Mesendoderm (in vitro differentiated cells): ENCODE measurements around the gene ZNF792.

ENCODE experiments used
- DNase-seq: peaks from one replicate; pipeline ENCODE4 v3.0.0; 2013
- H2AK5ac ChIP-seq: 2 replicates; pipeline ENCODE4 v1.6.1; 2013; ENCODE audit warnings: low read length, inconsistent platforms
- H2BK120ac ChIP-seq: 2 replicates; pipeline ENCODE4 v1.6.1; 2013; ENCODE audit warnings: low read depth, mild to moderate bottlenecking, low read length, moderate library complexity, mixed read lengths
- H2BK15ac ChIP-seq: replicated peaks from 2 replicates; pipeline ENCODE4 v1.6.1; 2013; ENCODE audit warnings: low read depth, mild to moderate bottlenecking, moderate library complexity
- H2BK5ac ChIP-seq: 2 replicates; pipeline ENCODE4 v1.6.1; 2013; ENCODE audit warnings: low read length, inconsistent platforms
- H3K18ac ChIP-seq: 2 replicates; pipeline ENCODE4 v1.6.1; 2013; ENCODE audit warnings: mild to moderate bottlenecking, low read length, mixed read lengths
- H3K23ac ChIP-seq: one replicate; pipeline ENCODE4 v1.6.1; 2013; ENCODE audit warnings: low read length
- H3K27ac ChIP-seq: 2 replicates; pipeline ENCODE4 v1.5.1; 2013; ENCODE audit warnings: low read depth, mild to moderate bottlenecking, inconsistent platforms, low read length, moderate library complexity
- H3K27me3 ChIP-seq: 2 replicates; pipeline ENCODE4 v1.6.1; 2013; ENCODE audit warnings: low read length, control low read depth, mild to moderate bottlenecking, inconsistent platforms; ENCODE audit not compliant: insufficient read depth, poor library complexity
- H3K36me3 ChIP-seq: 2 replicates; pipeline ENCODE4 v1.6.1; 2013; ENCODE audit warnings: low read length, inconsistent platforms; ENCODE audit not compliant: control insufficient read depth, insufficient read depth
- H3K4ac ChIP-seq: one replicate; pipeline ENCODE4 v1.6.1; 2013; ENCODE audit warnings: low read depth, mild to moderate bottlenecking, low read length, moderate library complexity
- H3K4me1 ChIP-seq: 2 replicates; pipeline ENCODE4 v1.6.1; 2013; ENCODE audit warnings: low read depth, low read length, inconsistent platforms; ENCODE audit not compliant: control insufficient read depth
- H3K4me2 ChIP-seq: 2 replicates; pipeline ENCODE4 v1.6.1; 2013; ENCODE audit warnings: low read length
- H3K4me3 ChIP-seq: 2 replicates; pipeline ENCODE4 v1.5.1; 2013; ENCODE audit warnings: mild to moderate bottlenecking, low read length
- H3K56ac ChIP-seq: one replicate; pipeline ENCODE4 v1.6.1; 2013; ENCODE audit warnings: low read length
- H3K79me1 ChIP-seq: 2 replicates; pipeline ENCODE4 v1.6.1; 2013; ENCODE audit warnings: low read length, inconsistent platforms
- H3K79me2 ChIP-seq: 2 replicates; pipeline ENCODE4 v1.6.1; 2013; ENCODE audit warnings: mild to moderate bottlenecking, low read length; ENCODE audit not compliant: control insufficient read depth, insufficient read depth
- H3K9ac ChIP-seq: 2 replicates; pipeline ENCODE4 v1.6.1; 2013; ENCODE audit warnings: low read length, inconsistent platforms
- H4K5ac ChIP-seq: one replicate; pipeline ENCODE4 v1.6.1; 2013; ENCODE audit warnings: low read length
- H4K8ac ChIP-seq: one replicate; pipeline ENCODE4 v1.6.1; 2013; ENCODE audit warnings: low read depth, mild to moderate bottlenecking, control low read depth, low read length, moderate library complexity
- WGBS: extraction: QIAGEN DNeasy Blood & Tissue Kit; methylation state at CpG from one replicate; pipeline ENCODE4 v1.1.7; 2013; ENCODE audit warnings: low lambda C conversion rate, missing lambda C conversion rate; ENCODE audit not compliant: insufficient coverage; ENCODE audit errors: extremely low coverage; 5-methylcytosine and 5-hydroxymethylcytosine counted together

The ZNF792 gene

GRCh38 chr19:34957830-34958751 lies 5.9 kb downstream of the ZNF792 start:
- peaks cover 4% of the 10 kb centered on the region for H3K4me1 ChIP-seq
- H3K36me3 ChIP-seq, result peaks cover 38% of the 10 kb centered on the region
- peaks cover 37% of the 10 kb centered on the region for H3K79me1 ChIP-seq
- no peak overlapping the region for H2AK5ac ChIP-seq
- H3K4ac ChIP-seq, result no peak overlapping the region
- no peak overlapping the region for H3K27ac ChIP-seq
- peaks cover 37% of the 10 kb centered on the region for H3K79me2 ChIP-seq
- DNase-seq, result peak; percentile 58
- H4K5ac ChIP-seq, result no peak overlapping the region
- no peak overlapping the region for H3K23ac ChIP-seq
- no peak overlapping the region for H2BK5ac ChIP-seq
- no peak overlapping the region for H3K9ac ChIP-seq
- no CpG with 5 or more reads among the region's 22 CpGs for WGBS
- H3K4me3 ChIP-seq, result peak overlapping the region; percentile 57
- no peak overlapping the region for H3K56ac ChIP-seq
- no peak overlapping the region for H2BK15ac ChIP-seq
- H3K4me2 ChIP-seq, result no peak overlapping the region
- H3K18ac ChIP-seq, result no peak overlapping the region
- no peaks in the 10 kb centered on the region for H3K27me3 ChIP-seq
- no peak overlapping the region for H4K8ac ChIP-seq
- no peak overlapping the region for H2BK120ac ChIP-seq

DNA sequence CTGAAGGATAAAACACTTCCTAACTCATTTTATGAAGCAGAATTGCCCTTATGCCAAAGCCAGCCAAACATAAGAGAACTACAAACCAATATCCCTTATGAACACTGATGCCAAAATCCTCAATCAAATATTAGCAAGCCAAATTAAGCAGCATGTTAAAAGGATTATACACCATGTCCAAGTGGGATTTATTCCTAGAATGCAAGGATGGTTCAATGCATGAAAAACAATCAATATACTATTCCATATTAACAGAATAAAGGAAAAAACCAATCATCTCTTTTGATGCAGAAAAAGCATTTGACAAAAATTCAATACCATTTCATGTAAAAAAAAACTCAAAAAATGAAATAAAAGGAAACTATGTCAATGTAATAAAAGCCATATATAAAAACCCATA lies 10.9 kb downstream of the ZNF792 start:
- no peak overlapping the region for H2BK5ac ChIP-seq
- H3K56ac ChIP-seq, result no peak overlapping the region
- H3K4me3 ChIP-seq, result no peak overlapping the region
- no peak overlapping the region for H4K8ac ChIP-seq
- no peaks in the 10 kb centered on the region for H3K4me1 ChIP-seq
- H4K5ac ChIP-seq, result no peak overlapping the region
- H2BK15ac ChIP-seq, result no peak overlapping the region
- H3K23ac ChIP-seq, result no peak overlapping the region
- H3K27ac ChIP-seq, result no peak overlapping the region
- no peak overlapping the region for H3K18ac ChIP-seq
- H3K27me3 ChIP-seq, result no peaks in the 10 kb centered on the region
- H2BK120ac ChIP-seq, result no peak overlapping the region
- H3K79me1 ChIP-seq, result peaks cover 13% of the 10 kb centered on the region
- H3K4ac ChIP-seq, result no peak overlapping the region
- H2AK5ac ChIP-seq, result no peak overlapping the region
- H3K4me2 ChIP-seq, result no peak overlapping the region
- DNase-seq, result no peak
- H3K79me2 ChIP-seq, result peaks cover 10% of the 10 kb centered on the region
- no peak overlapping the region for H3K9ac ChIP-seq
- peaks cover 14% of the 10 kb centered on the region for H3K36me3 ChIP-seq

DNA sequence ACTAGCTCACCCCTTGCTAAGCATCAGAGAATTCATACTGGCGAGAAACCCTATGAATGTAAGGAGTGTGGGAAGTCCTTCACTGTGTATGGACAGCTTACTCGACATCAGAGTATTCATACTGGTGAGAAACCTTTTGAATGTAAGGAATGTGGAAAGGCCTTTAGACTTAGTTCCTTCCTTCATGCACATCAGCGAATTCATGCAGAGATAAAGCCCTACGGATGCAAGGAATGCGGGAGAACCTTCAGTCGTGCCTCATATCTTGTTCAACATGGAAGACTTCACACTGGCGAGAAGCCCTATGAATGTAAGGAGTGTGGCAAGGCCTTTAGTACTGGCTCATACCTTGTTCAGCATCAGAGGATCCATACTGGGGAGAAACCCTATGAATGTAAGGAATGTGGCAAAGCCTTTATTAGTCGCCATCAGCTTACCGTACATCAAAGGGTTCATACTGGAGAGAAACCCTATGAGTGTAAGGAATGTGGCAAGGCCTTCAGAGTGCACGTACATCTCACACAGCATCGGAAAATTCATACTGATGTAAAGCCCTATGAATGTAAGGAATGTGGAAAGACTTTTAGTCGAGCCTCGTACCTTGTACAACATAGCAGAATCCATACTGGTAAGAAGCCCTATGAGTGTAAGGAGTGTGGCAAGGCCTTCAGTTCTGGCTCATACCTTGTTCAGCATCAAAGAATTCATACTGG lies 20.0 kb downstream of the ZNF792 start:
- no peak overlapping the region for H2BK5ac ChIP-seq
- H3K4me1 ChIP-seq, result no peaks in the 10 kb centered on the region
- no peak overlapping the region for H2BK120ac ChIP-seq
- no peak overlapping the region for H3K4ac ChIP-seq
- H3K18ac ChIP-seq, result no peak overlapping the region
- H2BK15ac ChIP-seq, result no peak overlapping the region
- H3K79me2 ChIP-seq, result no peaks in the 10 kb centered on the region
- H3K56ac ChIP-seq, result no peak overlapping the region
- H3K4me2 ChIP-seq, result no peak overlapping the region
- H3K27ac ChIP-seq, result no peak overlapping the region
- H3K4me3 ChIP-seq, result peak overlapping the region; percentile 31
- H2AK5ac ChIP-seq, result no peak overlapping the region
- H3K36me3 ChIP-seq, result peaks cover 7% of the 10 kb centered on the region
- H4K5ac ChIP-seq, result no peak overlapping the region
- WGBS, result no CpG with 5 or more reads among the region's 13 CpGs
- no peaks in the 10 kb centered on the region for H3K27me3 ChIP-seq
- H3K9ac ChIP-seq, result no peak overlapping the region
- no peak overlapping the region for H4K8ac ChIP-seq
- peak; percentile 29 for DNase-seq
- H3K79me1 ChIP-seq, result no peaks in the 10 kb centered on the region
- no peak overlapping the region for H3K23ac ChIP-seq

- Histone ChIP-seq H2BK5ac (no peak overlapping the region), H3K27ac (no peak overlapping the region), H4K8ac (no peak overlapping the region), H3K36me3 (peaks cover 2% of the 10 kb centered on the region), H3K9ac (no peak overlapping the region), H3K79me1 (no peaks in the 10 kb centered on the region), H2BK120ac (no peak overlapping the region), H3K18ac (no peak overlapping the region), H2AK5ac (no peak overlapping the region), H3K79me2 (no peaks in the 10 kb centered on the region), H3K4me2 (no peak overlapping the region), H3K4ac (no peak overlapping the region), H4K5ac (no peak overlapping the region), H3K23ac (no peak overlapping the region), H3K27me3 (no peaks in the 10 kb centered on the region), H3K4me3 (no peak overlapping the region), H3K56ac (no peak overlapping the region), H2BK15ac (no peak overlapping the region), H3K4me1 (no peaks in the 10 kb centered on the region)
- WGBS, result no CpG with 5 or more reads among the region's 10 CpGs
- DNase-seq, result no peak
Observed at GRCh38 chr19:34938886-34939285, 25.1 kb downstream of the ZNF792 start.

DNA sequence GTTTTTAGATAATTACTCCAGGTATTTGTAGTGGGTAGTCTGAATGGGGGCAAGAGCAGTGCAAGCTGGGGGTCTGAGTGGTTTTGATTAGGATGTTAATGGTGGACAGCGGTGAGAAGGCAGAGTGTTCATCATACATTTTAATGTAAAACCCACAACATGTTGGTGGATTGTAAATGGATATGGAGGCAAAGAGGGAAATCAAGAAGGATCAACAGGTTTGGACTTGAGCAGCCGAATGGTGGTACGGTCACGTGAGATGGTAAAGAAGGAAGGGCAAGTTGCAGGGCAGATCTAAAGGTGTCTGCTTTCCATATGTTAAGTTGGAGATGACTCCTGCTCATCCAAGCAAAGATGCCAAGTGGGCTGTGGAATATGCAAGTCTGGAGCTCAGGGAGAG lies 27.8 kb downstream of the ZNF792 start:
- H3K23ac ChIP-seq, result no peak overlapping the region
- H3K4me3 ChIP-seq, result no peak overlapping the region
- no peak overlapping the region for H3K4me2 ChIP-seq
- H3K36me3 ChIP-seq, result no peaks in the 10 kb centered on the region
- no peak overlapping the region for H2BK15ac ChIP-seq
- H3K4me1 ChIP-seq, result no peaks in the 10 kb centered on the region
- H2BK5ac ChIP-seq, result no peak overlapping the region
- no peak overlapping the region for H3K9ac ChIP-seq
- no peaks in the 10 kb centered on the region for H3K79me1 ChIP-seq
- H2AK5ac ChIP-seq, result no peak overlapping the region
- H4K5ac ChIP-seq, result no peak overlapping the region
- no peak overlapping the region for H3K18ac ChIP-seq
- no peak overlapping the region for H4K8ac ChIP-seq
- H3K56ac ChIP-seq, result no peak overlapping the region
- DNase-seq, result no peak
- no peaks in the 10 kb centered on the region for H3K79me2 ChIP-seq
- H3K27ac ChIP-seq, result no peak overlapping the region
- H2BK120ac ChIP-seq, result no peak overlapping the region
- H3K4ac ChIP-seq, result no peak overlapping the region
- WGBS, result no CpG with 5 or more reads among the region's 4 CpGs
- H3K27me3 ChIP-seq, result no peaks in the 10 kb centered on the region
